ENCODE results near the gene LAX1. TPM values are rescaled to one million over a fixed set of nuclear protein-coding genes. Genes with fewer than 3 reads are reported as not detected.

The LAX1 gene
- total and polyA plus RNA-seq, 10 of the 15 experiments (the other 5 are each of a cell fraction or from before 2014, with no cell fraction given): 2.1 to 15.0 (median 9.0) TPM

GRCh38 chr1:203823306-203823705, 58.3 kb downstream of the LAX1 start (continued):
- TF ChIP-seq E4F1 (IDR thresholded peaks at IDR 0.05; ENCODE audit: borderline replicate concordance, partially characterized antibody) (no peak), NR2F1 (conservative IDR thresholded peaks at IDR 0.05) (no peak), HCFC1 (IDR thresholded peaks at IDR 0.05; ENCODE audit: low read length) (no peak), MTA2 (IDR thresholded peaks at IDR 0.05; ENCODE audit: low read depth) (no peak), WRNIP1 (IDR thresholded peaks at IDR 0.05; ENCODE audit: borderline replicate concordance, low read depth, low read length) (no peak)
- TF ChIP-seq, protein P1, sequence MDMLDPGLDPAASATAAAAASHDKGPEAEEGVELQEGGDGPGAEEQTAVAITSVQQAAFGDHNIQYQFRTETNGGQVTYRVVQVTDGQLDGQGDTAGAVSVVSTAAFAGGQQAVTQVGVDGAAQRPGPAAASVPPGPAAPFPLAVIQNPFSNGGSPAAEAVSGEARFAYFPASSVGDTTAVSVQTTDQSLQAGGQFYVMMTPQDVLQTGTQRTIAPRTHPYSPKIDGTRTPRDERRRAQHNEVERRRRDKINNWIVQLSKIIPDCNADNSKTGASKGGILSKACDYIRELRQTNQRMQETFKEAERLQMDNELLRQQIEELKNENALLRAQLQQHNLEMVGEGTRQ (IDR thresholded peaks at IDR 0.05; ENCODE audit: borderline replicate concordance, low read depth, low read length): no peak

Small RNAs within 50 kb of the gene (small RNA-seq; reads per million reads assigned to genes)
- 44.8 reads per million, percentile 98 among the genes with 10 or more reads in this experiment for gene SNORA77
- 0.51 reads per million, percentile 9 among the genes with 10 or more reads in this experiment for gene ZC3H11A

Other genes with a start within 250 kb of the LAX1 start
- gene ATP2B4, start 138.4 kb upstream of the LAX1 start, total RNA-seq (2014; rRNA removed): 4.6 and 5.5 TPM in 2 replicates
- gene ATP2B4, start 138.4 kb upstream of the LAX1 start, total RNA-seq (2014; rRNA removed; fragmentation: Illumina TruSeq; extraction: Trizol): 5.5 and 5.7 TPM in 2 replicates
- 7.1 and 7.6 TPM in 2 replicates for gene ATP2B4, start 138.4 kb upstream of the LAX1 start, total RNA-seq (2021)
- gene ATP2B4, start 138.4 kb upstream of the LAX1 start, polyA plus RNA-seq (2011; rRNA removed): 2.5 and 3.0 TPM in 2 replicates
- gene ATP2B4, start 138.4 kb upstream of the LAX1 start, polyA plus RNA-seq (2014; fragmentation: Illumina TruSeq; extraction: Trizol): 8.4 and 10.0 TPM in 2 replicates
- 1 to 10 TPM; 2.3 to 2.6 TPM for gene ATP2B4, start 138.4 kb upstream of the LAX1 start, polyA plus RNA-seq (2014; fragmentation: Nextera tagmentation; extraction: Ambion mirVana)
- 5.5 and 6.3 TPM in 2 replicates for gene ATP2B4, start 138.4 kb upstream of the LAX1 start, polyA plus RNA-seq (2014; rRNA removed)
- 1 to 10 TPM; 2.0 to 2.5 TPM for gene ATP2B4, start 138.4 kb upstream of the LAX1 start, polyA plus RNA-seq (2016; fragmentation: Nextera tagmentation; extraction: Ambion mirVana)
- gene ZBED6, start 30.4 kb downstream of the LAX1 start, total RNA-seq (2014; rRNA removed): 10.3 and 12.2 TPM in 2 replicates
- 8.1 and 9.9 TPM in 2 replicates for gene ZBED6, start 30.4 kb downstream of the LAX1 start, total RNA-seq (2014; rRNA removed; fragmentation: Illumina TruSeq; extraction: Trizol)
- 13.7 and 15.9 TPM in 2 replicates for gene ZBED6, start 30.4 kb downstream of the LAX1 start, total RNA-seq (2021)
- gene ZBED6, start 30.4 kb downstream of the LAX1 start, polyA plus RNA-seq (2011; rRNA removed): 8.5 and 11.7 TPM in 2 replicates
- 5.2 and 8.8 TPM in 2 replicates for gene ZBED6, start 30.4 kb downstream of the LAX1 start, polyA plus RNA-seq (2014; fragmentation: Illumina TruSeq; extraction: Trizol)
- under 1 TPM; 0.13 to 0.63 TPM for gene ZBED6, start 30.4 kb downstream of the LAX1 start, polyA plus RNA-seq (2014; fragmentation: Nextera tagmentation; extraction: Ambion mirVana)
- gene ZBED6, start 30.4 kb downstream of the LAX1 start, polyA plus RNA-seq (2014; rRNA removed): 3.4 and 4.4 TPM in 2 replicates
- 1 to 10 TPM in 1 of 2 experiments, under 1 TPM in 1; 0.71 to 1.5 TPM for gene ZBED6, start 30.4 kb downstream of the LAX1 start, polyA plus RNA-seq (2016; fragmentation: Nextera tagmentation; extraction: Ambion mirVana)
- gene ZC3H11A, start 30.4 kb downstream of the LAX1 start, total RNA-seq (2014; rRNA removed): 61.2 and 70.2 TPM in 2 replicates
- 69.9 and 75.5 TPM in 2 replicates for gene ZC3H11A, start 30.4 kb downstream of the LAX1 start, total RNA-seq (2014; rRNA removed; fragmentation: Illumina TruSeq; extraction: Trizol)
- gene ZC3H11A, start 30.4 kb downstream of the LAX1 start, total RNA-seq (2021): 59.2 and 60.4 TPM in 2 replicates
- 123 and 175 TPM in 2 replicates for gene ZC3H11A, start 30.4 kb downstream of the LAX1 start, polyA plus RNA-seq (2011; rRNA removed)
- gene ZC3H11A, start 30.4 kb downstream of the LAX1 start, polyA plus RNA-seq (2014; fragmentation: Illumina TruSeq; extraction: Trizol): 88.2 and 93.7 TPM in 2 replicates
- gene ZC3H11A, start 30.4 kb downstream of the LAX1 start, polyA plus RNA-seq (2014; fragmentation: Nextera tagmentation; extraction: Ambion mirVana): 10 to 100 TPM; 21.1 to 22.7 TPM
- gene ZC3H11A, start 30.4 kb downstream of the LAX1 start, polyA plus RNA-seq (2014; rRNA removed): 54.7 and 62.4 TPM in 2 replicates
- 10 to 100 TPM; 43.6 to 45.4 TPM for gene ZC3H11A, start 30.4 kb downstream of the LAX1 start, polyA plus RNA-seq (2016; fragmentation: Nextera tagmentation; extraction: Ambion mirVana)
- 109 and 122 TPM in 2 replicates for gene SNRPE, start 96.4 kb downstream of the LAX1 start, total RNA-seq (2014; rRNA removed)
- 189 and 196 TPM in 2 replicates for gene SNRPE, start 96.4 kb downstream of the LAX1 start, total RNA-seq (2014; rRNA removed; fragmentation: Illumina TruSeq; extraction: Trizol)
- gene SNRPE, start 96.4 kb downstream of the LAX1 start, total RNA-seq (2021): 262 and 287 TPM in 2 replicates
- 370 and 615 TPM in 2 replicates for gene SNRPE, start 96.4 kb downstream of the LAX1 start, polyA plus RNA-seq (2011; rRNA removed)
- gene SNRPE, start 96.4 kb downstream of the LAX1 start, polyA plus RNA-seq (2014; fragmentation: Illumina TruSeq; extraction: Trizol): 256 and 261 TPM in 2 replicates
- 1,000 to 10,000 TPM; 1,331 to 1,384 TPM for gene SNRPE, start 96.4 kb downstream of the LAX1 start, polyA plus RNA-seq (2014; fragmentation: Nextera tagmentation; extraction: Ambion mirVana)
- gene SNRPE, start 96.4 kb downstream of the LAX1 start, polyA plus RNA-seq (2014; rRNA removed): 167 and 192 TPM in 2 replicates
- gene SNRPE, start 96.4 kb downstream of the LAX1 start, polyA plus RNA-seq (2016; fragmentation: Nextera tagmentation; extraction: Ambion mirVana): 1,000 to 10,000 TPM in 1 of 2 experiments, 100 to 1,000 TPM in 1; 959 to 1,046 TPM

All from GM12878 (cell line).